ENCODE measurements around the gene WBP4. TPM values are rescaled to one million over a fixed set of nuclear protein-coding genes. Genes with fewer than 3 reads are reported as not detected.
"Not testable (repeated sequence)": the region's sequence is repeated elsewhere in the genome, so short reads cannot be mapped to it uniquely, and the experiment has no call there.

The WBP4 gene
- total and polyA plus RNA-seq, 12 donors, result 13.0 to 45.1 (median 21.8) TPM

DNA sequence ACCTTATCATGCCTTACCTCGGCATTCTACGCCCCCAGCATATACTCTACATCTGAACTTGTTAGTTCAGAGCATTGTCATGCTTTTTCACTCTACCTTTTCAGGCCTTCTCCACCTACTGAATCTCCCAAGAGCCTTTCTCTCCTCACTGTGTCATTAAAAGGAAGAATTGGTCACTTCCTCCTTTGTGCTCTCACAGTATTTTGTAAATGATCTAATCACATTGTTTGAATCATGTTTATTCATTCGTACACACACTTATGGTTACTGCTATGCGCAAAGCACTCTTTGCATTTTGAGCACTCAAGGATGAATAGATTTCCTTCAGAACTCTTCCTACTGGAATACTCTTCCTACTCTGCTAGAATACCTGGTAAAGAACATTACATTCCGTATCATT lies 26.4 kb upstream of the WBP4 start:
- WGBS, 2 donors, result 85 to 89% methylated on average over 5 of the region's 5 CpGs
- TF ChIP-seq, protein P1, sequence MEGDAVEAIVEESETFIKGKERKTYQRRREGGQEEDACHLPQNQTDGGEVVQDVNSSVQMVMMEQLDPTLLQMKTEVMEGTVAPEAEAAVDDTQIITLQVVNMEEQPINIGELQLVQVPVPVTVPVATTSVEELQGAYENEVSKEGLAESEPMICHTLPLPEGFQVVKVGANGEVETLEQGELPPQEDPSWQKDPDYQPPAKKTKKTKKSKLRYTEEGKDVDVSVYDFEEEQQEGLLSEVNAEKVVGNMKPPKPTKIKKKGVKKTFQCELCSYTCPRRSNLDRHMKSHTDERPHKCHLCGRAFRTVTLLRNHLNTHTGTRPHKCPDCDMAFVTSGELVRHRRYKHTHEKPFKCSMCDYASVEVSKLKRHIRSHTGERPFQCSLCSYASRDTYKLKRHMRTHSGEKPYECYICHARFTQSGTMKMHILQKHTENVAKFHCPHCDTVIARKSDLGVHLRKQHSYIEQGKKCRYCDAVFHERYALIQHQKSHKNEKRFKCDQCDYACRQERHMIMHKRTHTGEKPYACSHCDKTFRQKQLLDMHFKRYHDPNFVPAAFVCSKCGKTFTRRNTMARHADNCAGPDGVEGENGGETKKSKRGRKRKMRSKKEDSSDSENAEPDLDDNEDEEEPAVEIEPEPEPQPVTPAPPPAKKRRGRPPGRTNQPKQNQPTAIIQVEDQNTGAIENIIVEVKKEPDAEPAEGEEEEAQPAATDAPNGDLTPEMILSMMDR (IDR thresholded peaks at IDR 0.05), result no peak
- no peak for ATAC-seq
- DNase-seq, result no peak
- Histone ChIP-seq H3K4me1 (peaks cover 0 to 42% (median 23%) of the 10 kb centered on the region in 9 donors), H3K27ac (no peak overlapping the region), H3K4me3 (no peak overlapping the region), H3K9me3 (no peaks in the 10 kb centered on the region), H3K27me3 (no peaks in the 10 kb centered on the region), H3K36me3 (no peaks in the 10 kb centered on the region)
- intact Hi-C loops (cut with DNase I), result no loop called here

DNA sequence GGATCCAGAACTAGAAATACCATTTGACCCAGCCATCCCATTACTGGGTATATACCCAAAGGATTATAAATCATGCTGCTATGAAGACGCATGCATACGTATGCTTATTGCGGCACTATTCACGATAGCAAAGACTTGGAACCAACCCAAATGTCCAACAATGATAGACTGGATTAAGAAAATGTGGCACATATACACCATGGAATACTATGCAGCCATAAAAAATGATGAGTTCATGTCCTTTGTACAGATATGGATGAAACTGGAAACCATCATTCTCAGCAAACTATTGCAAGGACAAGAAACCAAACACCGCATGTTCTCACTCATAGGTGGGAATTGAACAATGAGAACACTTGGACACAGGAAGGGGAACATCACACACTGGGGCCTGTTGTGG lies 24.8 kb upstream of the WBP4 start:
- peaks cover 0 to 50% (median 25%) of the 10 kb centered on the region in 9 donors for H3K4me1 ChIP-seq
- H3K36me3 ChIP-seq; ATAC-seq; intact Hi-C loops (cut with DNase I); H3K4me3 ChIP-seq; DNase-seq; H3K9me3 ChIP-seq; H3K27ac ChIP-seq; H3K27me3 ChIP-seq: not testable (repeated sequence)
- 88 to 92% methylated on average over 5 of the region's 5 CpGs for WGBS, 2 donors

DNA sequence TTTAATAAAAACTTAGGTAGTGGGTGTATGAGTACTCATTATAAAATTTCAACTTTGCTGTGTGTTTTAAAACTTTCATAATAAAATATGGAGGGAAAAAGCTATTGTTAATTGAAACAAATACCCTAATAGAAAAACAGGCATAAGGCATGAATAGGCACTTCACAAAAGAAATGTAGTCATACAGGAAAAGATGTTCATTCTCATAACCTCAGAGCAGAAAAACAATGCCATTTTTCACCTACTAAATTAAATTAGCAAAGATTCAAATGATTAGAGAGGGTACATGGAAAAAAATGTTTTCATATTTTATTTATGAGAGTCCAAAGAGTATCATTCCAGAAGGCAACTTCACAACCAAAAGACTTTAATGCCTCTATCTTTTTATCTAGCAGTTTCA lies 21.6 kb upstream of the WBP4 start:
- DNase-seq (no peak), ATAC-seq (no peak)
- Histone ChIP-seq H3K9me3 (peaks cover 0 to 14% (median 0%) of the 10 kb centered on the region in 11 donors), H3K27ac (no peak overlapping the region), H3K4me1 (peaks cover 0 to 29% (median 6%) of the 10 kb centered on the region in 9 donors), H3K27me3 (no peaks in the 10 kb centered on the region), H3K36me3 (no peaks in the 10 kb centered on the region), H3K4me3 (no peak overlapping the region)
- TF ChIP-seq, protein P1 (IDR thresholded peaks at IDR 0.05), result no peak
- intact Hi-C loops (cut with DNase I), result no loop called here

DNA sequence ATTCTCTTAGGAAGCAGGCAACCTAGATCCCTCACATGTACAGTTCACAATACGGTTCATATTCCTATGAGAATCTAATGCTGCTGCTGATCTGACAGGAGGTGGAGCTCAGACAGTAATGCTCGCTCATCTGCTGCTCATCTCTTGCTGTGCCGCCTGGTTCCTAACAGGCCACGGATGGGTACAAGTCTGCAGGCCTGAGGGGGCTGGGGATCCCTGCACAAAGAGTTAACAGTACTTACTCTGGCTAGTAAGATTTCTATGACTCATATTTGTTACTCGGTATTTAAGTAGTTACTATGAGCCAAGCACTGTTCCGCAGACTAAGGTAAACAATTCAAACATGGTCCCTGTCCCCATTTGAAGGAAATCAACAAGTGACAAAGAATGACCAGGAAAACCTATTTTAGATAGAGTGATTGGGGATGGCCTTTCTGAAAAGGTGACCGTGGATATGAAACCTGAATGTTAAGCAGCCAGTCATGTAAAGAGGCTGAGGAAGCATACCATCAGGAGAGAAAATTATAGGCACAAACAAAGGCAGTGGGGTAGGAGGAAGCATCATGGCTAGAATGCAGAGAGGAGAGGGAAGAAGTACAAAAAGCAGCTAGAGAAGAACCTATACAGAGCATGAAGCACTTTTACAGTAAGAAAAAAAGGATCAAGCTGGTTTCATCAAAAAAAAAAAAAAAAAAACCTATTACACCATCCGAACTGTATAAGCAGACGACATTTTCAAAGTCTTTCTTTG lies 20.6 kb upstream of the WBP4 start:
- intact Hi-C loops (cut with DNase I), result no loop called here
- peak in 1 of 8 donors; percentile 33 for ATAC-seq
- H3K36me3 ChIP-seq, result no peaks in the 10 kb centered on the region

DNA sequence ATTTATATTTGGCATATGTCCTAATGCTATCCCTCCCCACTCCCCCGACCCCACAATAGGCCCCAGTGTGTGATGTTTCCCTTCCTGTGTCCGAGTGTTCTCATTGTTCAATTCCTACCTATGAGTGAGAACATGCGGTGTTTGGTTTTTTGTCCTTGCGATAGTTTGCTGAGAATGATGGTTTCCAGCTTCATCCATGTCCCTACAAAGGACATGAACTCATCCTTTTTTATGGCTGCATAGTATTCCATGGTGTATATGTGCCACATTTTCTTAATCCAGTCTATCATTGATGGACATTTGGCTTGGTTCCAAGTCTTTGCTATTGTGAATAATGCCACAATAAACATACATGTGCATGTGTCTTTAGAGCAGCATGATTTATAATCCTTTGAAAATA lies 18.9 kb upstream of the WBP4 start:
- 90 to 94% methylated on average over 2 to 3 of the region's 4 CpGs for WGBS, 2 donors

More for the DNA sequence above, 20.6 kb upstream of the WBP4 start:
- Histone ChIP-seq H3K27ac (no peak overlapping the region), H3K4me3 (no peak overlapping the region), H3K4me1 (peaks cover 0 to 19% (median 0%) of the 10 kb centered on the region in 9 donors), H3K9me3 (peaks cover 0 to 14% (median 0%) of the 10 kb centered on the region in 11 donors), H3K27me3 (no peaks in the 10 kb centered on the region)
- TF ChIP-seq, protein P1 (IDR thresholded peaks at IDR 0.05), result no peak
- no peak for DNase-seq
- 82 to 88% methylated on average over 9 of the region's 9 CpGs for WGBS, 2 donors

More for the DNA sequence above, 18.9 kb upstream of the WBP4 start:
- intact Hi-C loops (cut with DNase I); H3K4me3 ChIP-seq; H3K36me3 ChIP-seq; ATAC-seq; H3K27me3 ChIP-seq; H3K27ac ChIP-seq; DNase-seq: not testable (repeated sequence)
- peaks cover 0 to 19% (median 0%) of the 10 kb centered on the region in 9 donors for H3K4me1 ChIP-seq
- H3K9me3 ChIP-seq, result peaks cover 0 to 14% (median 0%) of the 10 kb centered on the region in 11 donors
